ENCODE results near the gene CACNA1D.

- TF ChIP-seq GATA2 (IDR thresholded peaks at IDR 0.05; ENCODE audit: low read depth, low read length) (no peak), GATA3 (IDR thresholded peaks at IDR 0.05; ENCODE audit: low read depth, low read length) (no peak)
These were observed 72.2 kb downstream of the CACNA1D start for GRCh38 chr3:53566461-53567145.

All from SH-SY5Y (cell line).